Effector CD8-positive, alpha-beta T cell (primary cell): ENCODE measurements around the gene HSD17B3.
"Not testable (repeated sequence)": the region's sequence is repeated elsewhere in the genome, so short reads cannot be mapped to it uniquely, and the experiment has no call there.

ENCODE experiments used
- DNase-seq: peaks from one replicate; lab custom pipeline; 2025; lab: John Stamatoyannopoulos, UW

Gene HSD17B3

GRCh38 chr9:96193236-96193755, 108.7 kb downstream of the HSD17B3 start:
- DNase-seq: no peak

- no peak for DNase-seq
Observed at GRCh38 chr9:96192710-96193109, 109.3 kb downstream of the HSD17B3 start.

GRCh38 chr9:96189995-96190394, 112.0 kb downstream of the HSD17B3 start:
- no peak for DNase-seq

- DNase-seq: not testable (repeated sequence)
Observed at GRCh38 chr9:96189581-96189980, 112.4 kb downstream of the HSD17B3 start.

GRCh38 chr9:96188571-96188970, 113.4 kb downstream of the HSD17B3 start:
- no peak for DNase-seq

- DNase-seq: no peak
Observed at GRCh38 chr9:96187151-96187555, 114.8 kb downstream of the HSD17B3 start.

GRCh38 chr9:96186591-96187011, 115.4 kb downstream of the HSD17B3 start:
- no peak for DNase-seq

GRCh38 chr9:96185518-96186156, 116.3 kb downstream of the HSD17B3 start:
- no peak for DNase-seq
